ENCODE results near the gene GAS2L2.
"Not testable (repeated sequence)": the region's sequence is repeated elsewhere in the genome, so short reads cannot be mapped to it uniquely, and the experiment has no call there.

GAS2L2 gene

DNA sequence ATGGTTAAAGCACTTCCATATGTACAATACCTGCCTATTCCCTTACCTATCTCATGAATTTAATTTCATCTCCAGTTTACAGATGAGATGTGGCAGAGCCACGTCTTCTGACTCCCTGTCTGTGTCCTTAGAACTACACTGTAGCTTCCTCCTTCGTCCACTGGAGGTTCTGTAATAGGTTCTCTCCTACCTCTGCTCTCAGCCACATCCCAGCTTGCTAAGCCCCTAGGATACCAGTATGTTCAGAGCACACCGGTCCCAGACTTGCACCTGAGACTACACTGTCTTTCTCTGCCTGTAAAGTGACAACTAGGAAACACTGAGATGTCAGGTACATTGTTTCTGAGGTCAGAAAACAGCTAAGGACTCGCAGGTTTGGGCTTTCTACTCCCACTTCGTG is 25.4 kb downstream of the GAS2L2 start:
- DNase-seq (ENCODE audit: low spot score) = no peak

DNA sequence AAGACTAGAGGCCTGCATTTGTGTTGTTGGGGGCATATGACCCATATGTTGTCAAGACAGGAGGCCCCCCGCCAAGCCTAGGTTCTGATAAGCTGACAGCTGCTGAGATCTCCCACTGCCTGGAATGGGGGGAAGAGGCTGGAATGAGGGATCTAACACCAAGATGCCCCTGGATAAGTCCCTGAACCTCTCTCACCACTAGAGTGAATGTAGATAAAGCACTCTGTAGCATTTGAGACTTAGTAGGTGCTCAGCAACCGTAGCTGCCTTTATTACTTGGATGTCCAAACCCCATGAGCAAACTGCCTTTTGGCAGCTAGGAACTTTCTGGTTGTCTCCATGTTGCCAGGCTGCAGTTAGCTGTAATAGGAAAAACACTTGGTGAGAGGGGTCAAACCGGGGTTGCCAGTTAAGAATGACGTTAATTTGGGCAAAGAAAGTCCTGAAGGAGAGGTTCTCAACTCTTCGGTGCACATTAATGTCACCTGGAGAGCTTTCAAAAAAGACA is 26.0 kb downstream of the GAS2L2 start:
- no peak for DNase-seq (ENCODE audit: low spot score)

DNA sequence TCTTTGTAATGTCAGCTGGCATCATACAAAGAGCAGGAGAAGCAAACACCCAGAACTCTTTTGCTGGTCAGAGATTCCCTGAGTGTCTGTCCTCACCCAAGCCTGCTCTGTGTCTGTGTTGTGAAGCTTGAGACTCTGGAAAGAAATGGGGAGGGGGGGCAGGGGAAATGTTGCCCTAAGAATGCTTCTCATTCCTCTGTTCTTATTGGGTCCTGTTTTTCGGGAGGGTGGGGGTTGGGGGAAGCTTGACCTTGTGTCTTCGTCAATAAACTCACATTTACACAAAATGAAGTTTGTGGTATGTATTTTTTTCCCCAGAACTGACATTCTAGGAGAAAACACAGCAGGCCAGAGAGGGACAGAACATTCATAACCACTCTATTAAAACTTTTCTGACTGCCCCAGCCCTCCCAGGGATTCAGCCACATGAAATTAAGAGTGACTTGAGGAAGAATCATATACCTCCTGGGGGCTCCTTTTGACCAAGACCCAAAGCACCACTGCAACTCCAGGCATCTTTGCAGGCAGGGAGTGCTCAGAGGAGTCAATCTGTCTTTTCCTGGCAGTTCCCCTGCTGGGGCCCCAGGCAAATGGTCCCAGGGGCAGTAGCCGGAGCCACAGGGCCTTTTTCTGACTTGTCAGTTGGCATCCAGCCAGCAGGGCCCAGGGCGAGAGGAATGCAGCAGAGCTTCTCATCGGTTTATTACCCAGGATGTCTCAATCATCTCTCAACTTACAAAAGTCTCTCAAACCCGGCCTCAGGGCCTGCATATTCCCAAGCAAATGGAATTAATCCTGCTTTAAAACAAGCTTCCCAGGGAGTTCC is 26.7 kb downstream of the GAS2L2 start:
- no peak for DNase-seq (ENCODE audit: low spot score)

DNA sequence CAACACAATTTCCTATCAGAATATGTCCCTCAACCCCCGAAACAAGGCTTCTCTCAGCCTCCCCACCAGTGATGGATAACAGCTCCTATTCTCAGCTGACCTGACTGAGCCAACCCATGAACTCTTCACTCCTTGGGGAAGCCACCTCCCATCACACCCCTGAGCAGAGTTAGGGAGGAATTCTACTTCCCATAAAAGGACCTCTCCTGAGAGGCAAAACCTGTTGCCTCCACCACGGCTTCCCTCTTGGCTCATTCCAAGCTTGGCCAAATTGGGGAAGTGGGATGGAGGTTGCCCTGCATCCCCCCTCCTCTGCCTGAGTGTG is 27.3 kb downstream of the GAS2L2 start:
- no peak for DNase-seq (ENCODE audit: low spot score)

DNA sequence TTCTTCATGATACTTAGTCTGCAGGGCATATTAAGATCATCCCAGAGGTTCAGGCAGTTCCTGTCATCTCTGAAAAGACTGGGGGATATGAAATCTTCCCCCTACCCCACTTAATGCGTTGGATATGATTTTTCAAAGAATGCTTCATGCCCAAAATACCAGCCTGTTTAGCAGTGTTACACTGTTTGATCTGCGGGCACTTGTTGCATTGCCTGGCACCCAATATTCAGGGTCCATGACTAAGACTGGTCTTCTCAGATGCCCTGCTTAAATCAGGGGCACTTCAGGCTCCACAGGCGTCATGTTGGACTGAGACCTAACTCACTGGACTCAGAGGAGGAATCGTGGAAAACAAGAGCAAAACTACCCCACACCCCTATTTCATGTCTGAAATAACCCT is 28.0 kb downstream of the GAS2L2 start:
- DNase-seq (ENCODE audit: low spot score) = no peak

DNA sequence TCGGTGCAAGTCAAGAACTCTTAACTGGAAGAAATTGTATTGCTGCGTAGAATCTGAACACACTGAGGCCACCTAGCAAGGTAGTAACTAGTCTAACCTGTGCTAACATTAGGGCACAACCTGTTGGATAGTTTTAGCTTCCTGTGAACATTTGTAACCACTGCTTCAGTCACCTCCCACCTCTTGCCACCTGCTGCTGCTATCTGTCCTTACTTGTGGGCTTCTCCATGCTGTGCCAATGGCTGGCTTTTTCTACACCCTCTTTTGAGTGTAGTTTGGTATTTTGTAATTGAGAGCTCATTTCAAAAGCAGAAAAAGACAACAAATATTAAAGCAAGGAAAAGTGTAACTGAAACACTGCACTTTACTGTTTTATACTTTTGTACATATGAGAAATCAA is 29.3 kb downstream of the GAS2L2 start:
- DNase-seq (ENCODE audit: low spot score) = no peak

DNA sequence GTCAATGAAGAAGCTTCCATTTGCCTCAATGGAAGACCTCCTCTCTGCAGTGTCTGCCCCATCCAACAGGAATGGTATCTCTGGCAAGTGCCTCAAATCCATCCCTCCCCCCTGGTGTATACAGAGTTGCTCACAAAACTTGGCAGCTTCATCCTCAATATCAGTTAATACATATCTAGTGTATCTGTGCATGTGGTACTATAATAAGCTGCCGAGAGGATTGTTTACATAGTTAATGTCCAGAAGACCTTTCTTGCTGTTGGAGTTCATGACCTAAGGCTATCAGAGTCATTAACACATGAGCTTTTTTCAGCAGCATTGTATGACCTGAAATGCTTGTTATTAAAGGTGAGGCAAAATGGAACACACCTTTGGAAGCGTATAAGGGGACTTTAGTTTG is 35.6 kb downstream of the GAS2L2 start:
- DNase-seq (ENCODE audit: low spot score) = no peak

DNA sequence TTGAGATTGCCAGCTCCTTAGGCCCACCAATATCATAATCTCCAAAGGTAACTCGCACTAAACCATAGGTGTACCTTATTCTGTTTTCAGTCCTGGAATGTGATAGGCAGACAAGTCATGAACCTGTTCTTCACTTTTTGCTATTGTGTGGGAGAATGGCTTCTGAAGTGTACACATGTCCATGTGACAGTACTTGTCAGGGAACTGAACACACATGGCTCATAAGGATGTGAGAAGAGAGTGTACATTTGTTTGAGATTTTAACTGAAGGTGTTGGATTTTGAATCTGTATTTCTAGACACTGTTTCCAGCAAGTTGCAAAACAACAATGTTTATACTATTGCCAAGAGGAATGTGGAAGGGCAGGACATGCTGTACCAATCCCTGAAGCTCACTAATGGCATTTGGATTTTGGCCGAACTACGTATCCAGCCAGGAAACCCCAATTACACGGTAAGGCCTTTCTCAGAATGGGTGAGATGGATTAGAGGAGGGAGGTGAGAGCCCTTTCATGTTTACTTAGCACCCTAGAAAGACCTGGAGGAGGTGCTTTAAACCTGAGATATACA is 36.1 kb downstream of the GAS2L2 start:
- no peak for DNase-seq (ENCODE audit: low spot score)

DNA sequence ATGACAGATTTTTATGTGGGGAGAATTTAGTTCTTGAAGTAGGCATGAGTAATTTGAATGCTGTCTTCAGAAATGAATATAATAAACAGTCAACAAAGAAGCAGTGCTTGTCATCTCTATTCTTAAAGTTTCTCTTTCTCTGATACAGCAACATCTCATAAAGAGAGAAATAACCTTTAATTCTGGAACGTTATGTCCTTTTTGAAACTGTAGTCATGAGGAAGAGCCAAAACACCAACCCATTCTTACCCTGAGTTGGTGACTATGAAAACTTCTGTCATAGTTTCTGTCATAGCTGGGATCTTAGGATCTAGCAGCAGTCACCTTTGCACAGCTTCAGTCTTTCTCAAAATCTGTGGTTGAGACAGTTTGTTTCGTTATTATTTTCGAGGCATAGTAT is 36.9 kb downstream of the GAS2L2 start:
- DNase-seq (ENCODE audit: low spot score) = no peak

DNA sequence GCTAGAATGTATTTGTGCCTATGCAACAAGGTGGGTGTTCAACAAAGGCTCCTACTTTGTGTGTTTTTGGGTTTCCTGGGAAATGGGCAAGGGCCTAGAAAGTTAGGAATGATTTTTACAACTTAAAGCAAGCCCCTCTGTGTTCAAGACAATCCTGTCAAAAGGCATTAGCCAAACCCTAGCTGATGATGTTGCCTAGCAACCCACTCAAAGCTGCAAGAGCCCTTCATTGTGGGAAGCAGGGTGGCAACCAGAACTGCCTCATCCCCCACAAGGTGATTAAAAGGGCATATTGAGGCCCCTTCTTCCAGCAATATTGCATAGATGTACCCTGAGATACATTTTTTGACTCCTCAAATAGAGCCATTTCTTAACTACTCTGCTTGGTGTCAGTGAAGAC is 37.6 kb downstream of the GAS2L2 start:
- peak; percentile 79 for DNase-seq (ENCODE audit: low spot score)

DNA sequence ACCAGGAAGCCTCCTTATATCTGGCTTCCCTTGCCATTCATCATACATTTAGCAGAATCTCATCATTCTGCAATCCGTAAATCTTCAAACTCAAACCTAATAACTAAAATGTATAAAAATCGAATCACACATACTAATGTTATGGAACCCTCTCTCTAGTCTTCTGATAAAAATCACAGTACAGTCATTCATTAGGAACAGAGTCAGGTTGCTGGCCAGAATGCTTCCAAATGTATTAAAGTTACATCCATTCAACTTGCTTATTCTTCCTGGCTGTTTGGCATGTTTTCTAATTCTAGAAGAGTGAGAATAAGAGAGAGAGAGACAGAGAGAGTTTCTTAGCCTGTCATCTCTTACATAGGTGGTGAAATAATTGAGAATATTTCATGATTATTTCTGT is 38.1 kb downstream of the GAS2L2 start:
- DNase-seq (ENCODE audit: low spot score) = no peak

DNA sequence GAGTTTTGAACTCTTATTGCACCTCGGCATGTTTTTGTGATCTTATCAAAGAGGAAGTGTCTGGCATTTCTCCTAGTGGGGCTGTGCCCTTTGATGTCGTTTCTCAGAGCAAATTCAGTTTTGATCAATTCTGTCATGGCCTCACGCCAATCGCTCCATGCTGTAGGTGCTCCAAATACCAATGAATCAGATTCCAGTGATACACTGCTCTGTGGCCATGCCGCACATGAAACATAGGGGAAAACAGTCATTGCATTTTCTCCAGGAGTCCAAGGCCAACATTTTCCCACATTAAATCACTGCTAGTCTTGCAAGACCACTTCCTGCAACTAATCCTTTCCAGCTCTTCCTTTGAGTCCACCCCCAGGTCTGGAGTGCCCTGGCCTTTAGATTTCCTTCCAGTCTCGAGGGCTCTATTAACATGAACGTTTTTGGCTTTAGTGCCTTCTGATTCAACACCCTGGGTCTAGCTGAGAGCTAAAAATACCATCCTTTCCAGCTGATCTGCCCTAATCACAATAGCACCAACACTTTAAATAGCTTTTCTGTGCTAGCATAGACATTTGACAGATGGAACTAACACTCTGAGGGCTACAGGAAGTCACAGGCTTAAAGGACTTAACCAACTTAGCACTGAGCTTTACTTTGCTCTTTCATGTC is 39.8 kb downstream of the GAS2L2 start:
- no peak for DNase-seq (ENCODE audit: low spot score)

DNA sequence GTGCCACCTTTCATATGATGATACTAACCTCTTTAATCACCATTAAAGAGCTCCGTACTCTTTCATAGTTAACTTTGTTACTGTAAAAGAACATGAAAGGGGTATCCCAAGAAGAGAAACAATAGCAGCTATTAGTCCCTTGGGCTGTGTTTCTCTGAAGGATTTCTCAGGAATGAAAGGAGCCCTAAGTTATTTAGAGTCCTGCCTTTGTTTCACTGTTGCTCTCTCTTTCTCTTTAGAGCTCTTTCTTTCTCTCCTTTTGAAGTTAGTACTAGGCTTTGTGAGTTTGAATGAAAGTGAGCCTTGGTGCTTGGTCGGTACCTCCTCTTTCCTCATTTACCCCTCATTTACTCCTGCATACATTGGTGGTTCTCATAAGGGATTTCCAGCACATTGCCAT is 42.1 kb downstream of the GAS2L2 start:
- no peak for DNase-seq (ENCODE audit: low spot score)

DNA sequence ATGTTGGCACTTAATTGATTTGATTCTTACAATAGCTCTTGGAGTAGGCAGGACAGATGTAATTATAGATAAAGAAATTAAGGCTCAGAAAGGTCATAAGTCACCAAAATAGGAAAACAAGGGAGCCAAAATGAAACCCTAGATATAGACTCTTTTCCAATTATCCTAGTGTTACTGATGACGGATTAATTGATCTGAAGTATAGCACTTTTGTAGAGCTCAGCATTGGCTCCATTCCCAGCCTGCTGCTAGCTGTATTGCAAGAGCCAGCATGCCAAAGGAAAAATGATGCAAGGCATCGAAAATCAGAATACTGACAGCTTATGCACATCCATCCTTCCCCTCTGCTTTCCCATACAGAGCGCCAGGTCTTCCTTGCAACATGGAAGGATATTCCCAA is 43.2 kb downstream of the GAS2L2 start:
- no peak for DNase-seq (ENCODE audit: low spot score)

DNA sequence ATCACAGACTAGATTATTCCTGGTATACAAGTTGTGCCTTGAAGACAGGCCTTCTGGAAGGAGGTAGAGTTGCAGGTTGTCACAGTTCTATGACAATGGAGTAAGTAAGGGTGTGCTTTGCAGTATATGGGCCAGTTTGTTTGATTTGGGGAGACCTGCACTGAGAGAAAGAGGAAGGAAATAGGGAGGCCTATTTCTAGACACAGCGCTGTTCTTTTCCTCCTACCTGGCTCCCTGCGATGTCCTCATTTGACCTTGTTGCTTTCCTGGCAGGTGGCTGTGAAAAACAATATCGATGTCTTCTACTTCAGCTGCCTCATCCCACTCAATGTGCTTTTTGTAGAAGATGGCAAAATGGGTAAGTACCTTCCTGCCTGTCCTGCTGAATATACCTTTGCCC is 44.1 kb downstream of the GAS2L2 start:
- DNase-seq (ENCODE audit: low spot score) = no peak

DNA sequence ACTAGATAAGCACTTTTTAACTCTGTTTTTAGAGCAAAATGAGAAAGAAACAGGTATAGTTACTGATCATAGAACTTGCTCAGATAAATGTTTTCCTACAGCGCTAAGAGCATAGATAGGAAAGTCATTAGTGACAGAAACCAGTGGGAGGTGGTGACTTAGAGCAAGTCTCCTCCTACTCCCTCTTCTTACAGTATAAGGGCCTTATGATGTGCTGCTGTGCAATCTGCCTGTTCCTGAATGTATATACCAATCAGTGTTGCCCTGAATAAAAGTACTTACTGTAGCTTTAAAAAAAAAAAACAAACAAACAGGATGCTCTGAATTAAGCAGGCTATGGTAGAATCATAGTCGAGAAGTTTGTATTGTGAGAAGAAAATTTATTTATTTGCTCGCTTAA is 44.9 kb downstream of the GAS2L2 start:
- no peak for DNase-seq (ENCODE audit: low spot score)

DNA sequence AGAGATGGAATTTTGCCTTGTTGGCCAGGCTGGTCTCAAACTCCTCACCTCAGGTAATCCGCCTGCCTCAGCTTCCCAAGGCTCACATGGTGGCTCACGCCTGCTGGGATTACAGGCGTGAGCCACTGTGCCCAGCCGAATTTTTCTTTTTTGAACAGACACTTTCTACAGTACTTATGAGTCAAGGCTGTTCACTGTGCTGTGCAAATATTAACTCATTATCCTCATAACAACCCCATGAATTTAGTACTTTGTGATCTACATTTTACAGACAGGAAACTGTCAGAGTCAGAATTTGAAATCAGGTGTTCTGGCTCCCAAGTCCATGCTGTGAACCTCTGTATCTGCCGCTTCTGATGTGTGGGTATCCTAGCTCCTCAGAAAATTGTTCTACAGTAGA is 47.3 kb downstream of the GAS2L2 start:
- DNase-seq (ENCODE audit: low spot score) = no peak

DNA sequence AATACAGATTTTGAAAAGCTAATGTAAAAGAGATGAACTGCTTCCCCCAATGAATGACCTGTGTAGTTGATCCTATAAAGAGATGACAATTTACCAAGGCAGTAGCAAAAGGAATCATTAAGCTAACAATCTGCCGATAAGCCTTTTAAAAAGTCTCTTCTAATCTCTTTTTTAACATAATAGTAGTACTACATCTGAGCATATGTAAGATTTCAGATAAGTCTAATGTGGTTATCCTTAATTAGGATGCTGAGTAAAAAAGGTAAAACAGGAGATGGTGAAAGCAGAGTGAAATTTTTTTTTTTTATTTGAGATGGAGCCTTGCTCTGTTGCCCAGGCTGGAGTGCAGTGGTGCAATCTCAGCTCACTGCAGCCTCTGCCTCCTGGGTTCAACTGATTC is 47.8 kb downstream of the GAS2L2 start:
- no peak for DNase-seq (ENCODE audit: low spot score)

DNA sequence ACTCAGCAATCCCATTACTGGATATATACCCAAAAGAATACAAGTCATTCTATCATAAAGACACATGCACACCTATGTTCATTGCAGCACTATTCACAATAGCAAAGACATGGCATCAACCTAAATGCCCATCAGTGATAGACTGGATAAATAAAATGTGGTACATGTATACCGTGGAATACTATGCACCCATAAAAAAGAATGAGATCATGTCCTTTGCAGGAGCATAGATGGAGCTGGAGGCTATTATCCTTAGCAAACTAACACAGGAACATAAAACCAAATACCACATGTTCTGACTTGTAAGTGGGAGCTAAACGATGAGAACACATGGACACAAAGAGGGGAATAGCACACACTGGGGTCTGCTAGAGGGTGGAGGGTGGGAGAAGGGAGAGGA is 49.7 kb downstream of the GAS2L2 start:
- not testable (repeated sequence) for DNase-seq (ENCODE audit: low spot score)

DNA sequence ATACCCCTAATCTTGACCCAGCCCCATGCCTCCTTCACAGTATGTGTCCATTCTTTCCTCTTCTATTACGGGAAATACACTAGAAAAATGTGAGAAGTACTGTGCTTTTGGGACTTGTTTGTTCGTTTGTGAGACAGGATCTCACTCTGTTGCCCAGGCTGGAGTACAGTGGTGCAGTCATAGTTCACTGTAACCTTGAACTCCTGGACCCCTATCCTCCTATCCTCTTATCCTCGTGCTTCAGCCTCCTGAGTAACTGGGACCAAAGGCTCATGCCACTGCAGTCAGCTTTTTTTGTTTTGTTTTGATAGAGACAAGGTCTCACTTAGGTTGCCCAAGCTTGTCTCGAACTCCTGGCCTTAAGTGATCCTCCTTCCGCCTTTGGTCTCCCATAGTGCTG is 51.5 kb downstream of the GAS2L2 start:
- DNase-seq (ENCODE audit: low spot score) = no peak

DNA sequence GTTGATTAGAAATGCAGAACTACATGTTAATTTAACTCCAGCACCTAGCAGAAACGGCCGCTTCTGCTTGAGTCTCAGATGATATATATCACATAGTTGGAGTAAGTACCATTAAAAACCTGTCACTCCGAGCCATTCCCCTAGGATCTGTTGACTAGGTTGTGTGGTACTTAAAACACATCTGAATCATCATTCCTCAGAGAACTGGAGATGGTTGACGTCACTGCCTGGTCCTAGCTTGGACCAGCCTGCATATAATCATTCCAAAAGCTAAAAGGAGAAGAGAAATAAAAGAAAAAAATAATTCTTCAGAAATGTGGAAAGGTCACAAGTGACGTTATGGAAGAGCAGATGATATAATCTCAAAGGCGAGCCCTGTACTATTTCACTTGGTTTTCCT is 52.9 kb downstream of the GAS2L2 start:
- DNase-seq (ENCODE audit: low spot score) = no peak

DNA sequence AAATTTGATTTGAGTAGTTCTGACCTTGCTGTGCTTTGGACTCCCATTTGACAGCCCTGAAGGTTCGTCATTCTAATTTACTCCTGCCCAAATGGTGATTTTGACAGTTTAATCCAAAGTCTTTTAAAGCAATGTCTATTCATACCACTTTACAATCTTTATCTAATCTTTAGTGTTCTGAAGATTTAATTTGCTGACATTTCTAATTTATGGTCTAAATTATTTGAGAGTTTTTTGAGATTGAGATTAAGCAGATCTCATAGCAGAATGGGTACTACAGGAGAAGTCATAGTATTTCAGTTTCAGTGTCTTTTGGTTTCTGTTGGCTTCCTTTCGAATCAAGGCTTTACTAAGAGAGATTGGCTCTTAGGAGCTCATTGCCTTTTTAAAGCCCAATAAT is 54.2 kb downstream of the GAS2L2 start:
- no peak for DNase-seq (ENCODE audit: low spot score)

DNA sequence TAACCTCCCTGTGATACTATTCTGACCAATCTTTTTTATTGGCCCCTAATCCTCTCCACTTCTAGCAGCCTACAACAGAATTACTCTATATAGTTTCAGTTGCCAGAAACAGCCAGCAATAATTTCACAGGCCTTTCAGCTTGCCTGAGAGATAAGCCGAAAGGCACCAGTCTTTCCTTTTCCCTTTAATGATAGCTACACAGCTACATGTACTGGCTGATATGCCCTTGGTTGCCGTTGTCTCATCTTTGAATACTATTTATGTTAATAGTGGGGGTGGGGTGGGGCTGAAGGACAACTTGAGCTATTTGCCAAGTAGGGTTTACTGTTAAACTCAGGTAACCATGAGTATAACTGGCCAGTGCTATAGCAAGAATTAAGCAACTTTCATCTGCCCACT is 57.4 kb downstream of the GAS2L2 start:
- DNase-seq (ENCODE audit: low spot score) = no peak

DNA sequence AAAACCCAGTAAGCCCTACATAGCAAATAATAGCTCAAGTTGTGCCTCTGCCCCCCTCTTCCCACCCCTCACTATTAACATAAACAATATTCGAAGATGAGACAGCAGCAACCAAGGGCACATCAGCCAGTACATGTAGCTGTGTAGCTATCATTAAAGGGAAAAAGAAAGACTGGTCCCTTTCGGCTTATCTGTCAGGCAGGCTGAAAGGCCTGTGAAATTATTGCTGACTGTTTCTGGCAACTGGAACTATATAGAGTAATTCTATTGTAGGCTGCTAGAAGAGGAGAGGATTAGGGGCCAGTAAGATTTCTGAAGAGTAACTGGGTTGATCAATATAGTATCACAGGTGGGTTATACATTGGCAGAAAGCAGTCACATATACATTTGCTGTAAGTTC is 58.1 kb downstream of the GAS2L2 start:
- no peak for DNase-seq (ENCODE audit: low spot score)

All from ecto neural progenitor cell (in vitro differentiated cells).